Measurements from ENCODE around the gene MINDY4B. TPM values are rescaled to one million over a fixed set of nuclear protein-coding genes. Genes with fewer than 3 reads are reported as not detected.

MINDY4B gene
- total and polyA plus RNA-seq, 2 of the 8 experiments (the other 6 are each of a cell fraction or from before 2014, with no cell fraction given), result not detected

- Histone ChIP-seq H3K56ac (replicated peaks; ENCODE audit: insufficient read length, low read depth, low read length) (no peak overlapping the region), H2AK5ac (ENCODE audit: low read depth, low read length) (no peak overlapping the region), H2BK5ac (ENCODE audit: low read depth, low read length) (no peak overlapping the region), H3K23ac (ENCODE audit: insufficient read length) (no peak overlapping the region), H4K91ac (replicated peaks; ENCODE audit: insufficient read length, low read length) (no peak overlapping the region), H3K14ac (ENCODE audit: insufficient read length) (no peak overlapping the region), H2BK15ac (ENCODE audit: low read length) (no peak overlapping the region), H3K9ac (replicated peaks in 1 of 4; ENCODE audit: extremely low read depth in 1 of 4, low read depth in 3 of 4, low read length in 3 of 4) (no peak overlapping the region), H3K4me3 (ENCODE audit: extremely low read depth in 1 of 4, insufficient read depth in 2 of 4, low read depth in 3 of 4, low read length in 4 of 4) (no peak overlapping the region), H3K79me1 (ENCODE audit: low read depth, low read length) (no peaks in the 10 kb centered on the region), H2BK20ac (ENCODE audit: low read length) (no peak overlapping the region), H3K18ac (ENCODE audit: extremely low read depth, low read length) (no peak overlapping the region), H3K4me2 (ENCODE audit: insufficient read depth in 1 of 2, low read depth in 2 of 2, low read length in 2 of 2) (no peak overlapping the region), H3K27ac (ENCODE audit: low read depth, low read length) (no peak overlapping the region), H4K20me1 (replicated peaks in 1 of 2; ENCODE audit: control insufficient read depth in 1 of 2, insufficient read depth in 2 of 2, low read length in 2 of 2) (no peaks in the 10 kb centered on the region), H2BK120ac (replicated peaks; ENCODE audit: low read depth, low read length) (no peak overlapping the region), H3K4me1 (replicated peaks in 1 of 4; ENCODE audit: control insufficient read depth in 3 of 4, insufficient read depth in 4 of 4, low read length in 3 of 4) (no peaks in the 10 kb centered on the region), H3K23me2 (ENCODE audit: low read depth, low read length) (no peaks in the 10 kb centered on the region), H3K36me3 (ENCODE audit: control insufficient read depth in 2 of 4, insufficient read depth in 4 of 4, low read length in 3 of 4) (no peaks in the 10 kb centered on the region), H2BK12ac (ENCODE audit: low read depth, low read length) (no peak overlapping the region), H4K8ac (ENCODE audit: extremely low read depth, insufficient read depth, low read length) (no peak overlapping the region), H3K9me3 (ENCODE audit: insufficient read depth in 2 of 2, low read depth in 1 of 2, low read length in 1 of 2) (no peaks in the 10 kb centered on the region), H3K27me3 (replicated peaks in 1 of 4; ENCODE audit: control insufficient read depth in 3 of 4, extremely low read depth in 1 of 4, insufficient read depth in 3 of 4, low read length in 3 of 4) (no peaks in the 10 kb centered on the region), H4K5ac (ENCODE audit: insufficient read length, low read depth, low read length) (no peak overlapping the region), H3K4ac (replicated peaks; ENCODE audit: insufficient read length, low read depth, low read length) (no peak overlapping the region), H3K79me2 (ENCODE audit: control insufficient read depth in 1 of 2, insufficient read depth in 2 of 2, low read length in 2 of 2) (no peaks in the 10 kb centered on the region), H2AFZ (ENCODE audit: low read length) (no peak overlapping the region)
- CTCF ChIA-PET (ENCODE audit: partially characterized antibody), result no interaction called here
- FAIRE-seq, result no peak
- no peak for DNase-seq (ENCODE audit: low read depth in 1 of 2, low spot score in 2 of 2)
- WGBS, 2 experiments (ENCODE audit: extremely low coverage in 1 of 2, insufficient coverage in 1 of 2, insufficient read length in 1 of 2, insufficient replicate concordance in 2 of 2, low coverage in 1 of 2, low lambda C conversion rate in 2 of 2, missing lambda C conversion rate in 1 of 2), result 97% methylated on average over 3 of the region's 4 CpGs; no CpG with 5 or more reads in 1 of the 2 experiments
- POLR2A ChIA-PET (ENCODE audit: partially characterized antibody), result no interaction called here
- TF ChIP-seq ASH2L (IDR thresholded peaks at IDR 0.05; ENCODE audit: low read length), result no peak
These were observed 34.0 kb downstream of the MINDY4B start for GRCh38 chr3:150871192-150871591.

Measured in H1 (cell line).